HEK293T (cell line): ENCODE measurements around the gene NABP1.

Experiments
- ARNT ChIP-seq: fragments of 450-650 bp; IDR thresholded peaks from 2 replicates; pipeline ENCODE4 v1.6.1; 2017; ENCODE audit warnings: mild to moderate bottlenecking
- BHLHE40 ChIP-seq: fragments of 450-650 bp; IDR thresholded peaks from 2 replicates; pipeline ENCODE4 v1.6.1; 2016; ENCODE audit warnings: mild to moderate bottlenecking, moderate library complexity, borderline replicate concordance
- ELF4 ChIP-seq: fragments of 450-650 bp; IDR thresholded peaks from 2 replicates; pipeline ENCODE4 v1.6.1; 2017; ENCODE audit warnings: antibody characterized with exemption
- FOXA1 ChIP-seq: fragments of 450-650 bp; IDR thresholded peaks from 2 replicates; pipeline ENCODE4 v1.6.1; 2016; ENCODE audit warnings: mild to moderate bottlenecking
- FOXK2 ChIP-seq: fragments of 450-650 bp; IDR thresholded peaks from 2 replicates; pipeline ENCODE4 v1.6.1; 2016; ENCODE audit warnings: mild to moderate bottlenecking
- FOXM1 ChIP-seq: fragments of 450-650 bp; IDR thresholded peaks from 2 replicates; pipeline ENCODE4 v1.6.1; 2017; ENCODE audit warnings: mild to moderate bottlenecking, borderline replicate concordance
- L3MBTL2 ChIP-seq: fragments of 450-650 bp; conservative IDR thresholded peaks from 2 replicates; pipeline ENCODE4 v1.6.1; 2016; ENCODE audit warnings: mild to moderate bottlenecking
- NFRKB ChIP-seq: fragments of 450-650 bp; IDR thresholded peaks from 2 replicates; pipeline ENCODE4 v1.6.1; 2016; ENCODE audit warnings: mild to moderate bottlenecking, moderate library complexity
- SP1 ChIP-seq: fragments of 450-650 bp; IDR thresholded peaks from 2 replicates; pipeline ENCODE4 v1.6.1; 2017
- SUZ12 ChIP-seq: fragments of 450-650 bp; IDR thresholded peaks from 2 replicates; pipeline ENCODE4 v1.6.1; 2016; ENCODE audit warnings: mild to moderate bottlenecking
- TARDBP ChIP-seq: fragments of 450-650 bp; IDR thresholded peaks from 2 replicates; pipeline ENCODE4 v1.6.1; 2016
- ZNF384 ChIP-seq: fragments of 450-650 bp; IDR thresholded peaks from 2 replicates; pipeline ENCODE4 v1.6.1; 2016

DNA sequence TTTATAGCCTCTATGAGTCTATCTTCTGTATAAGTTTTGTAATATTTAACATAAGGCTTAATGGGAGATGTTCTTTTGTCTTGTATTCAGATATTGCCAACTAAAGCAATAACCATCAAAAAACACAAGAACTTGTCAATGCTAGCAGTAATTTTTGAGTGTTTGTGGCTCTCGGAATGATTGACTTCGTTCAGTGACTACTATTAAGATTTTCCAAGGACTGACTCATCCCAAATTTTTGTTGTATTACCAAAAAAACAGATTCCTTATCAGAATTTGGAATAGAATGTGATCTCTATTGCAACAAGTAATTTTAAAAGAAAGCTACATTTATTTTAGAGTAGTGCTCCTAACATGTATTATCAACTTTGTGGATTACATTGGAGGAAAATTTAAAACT is 8.1 kb downstream of the NABP1 start:
- TF ChIP-seq NFRKB (no peak), ELF4 (no peak), ZNF384 (no peak), SP1 (no peak), FOXM1 (no peak), ARNT (no peak), FOXA1 (no peak), SUZ12 (no peak), BHLHE40 (no peak), TARDBP (no peak), L3MBTL2 (no peak), FOXK2 (no peak)
